K562 (cell line): ENCODE data around the gene KDM4F. TPM values are rescaled to one million over a fixed set of nuclear protein-coding genes. Genes with fewer than 3 reads are reported as not detected.

Source experiments
- ATAC-seq: fragments of 200-7000 bp; cut with Tn5 transposase; 3 replicates; pipeline ENCODE4 v1.9.1; 2020; ENCODE audit warnings: moderate library complexity
- BruUV-seq: library from RNA; stranded (reverse); fragments of 400-500 nt; replicated peaks from 2 replicates; lab custom pipeline; 2021; lab: Mats Ljungman, UMichigan
- CTCF ChIA-PET: fragments of 300-600 bp; formaldehyde crosslinking; extraction: SDS; loops from one replicate; lab custom pipeline; 2021; ENCODE audit warnings: low intra/inter-chr PET ratio; lab: Yijun Ruan, JAX
- POLR2A ChIA-PET: fragments of 300-600, 350-650 bp; sonication (Branson Sonifier 250); formaldehyde crosslinking; extraction: SDS; loops from one replicate; lab custom pipeline; 2021; ENCODE audit warnings: antibody characterized with exemption, inconsistent platforms; lab: Yijun Ruan, JAX
- DNase-seq, 4 experiments: peaks; one replicate each; pipeline versions ENCODE4 v3.0.0 to v3.0.0-alpha.2; 2011 to 2018; ENCODE audit warnings: low spot score in 3 of 4, mixed read lengths in 3 of 4; ENCODE audit errors: extremely low read depth in 1 of 4
- FAIRE-seq: peaks from 2 replicates; lab custom pipeline; 2011; peaks lifted over from hg19 to GRCh38; lab: Jason Lieb, UNC
- H2AFZ ChIP-seq: 2 replicates; pipeline ENCODE4 v1.6.0; 2011; ENCODE audit warnings: low read depth, low read length, control low read depth, inconsistent platforms
- H3K27ac ChIP-seq: fragments of 200-600 bp; 3 replicates; pipeline ENCODE4 v1.8.0; 2011; ENCODE audit warnings: low read depth, mild to moderate bottlenecking, control low read depth, inconsistent platforms, low read length, moderate library complexity, mixed read lengths; ENCODE audit errors: extremely low read depth
- H3K27me3 ChIP-seq, 2 experiments: fragments of 300-600 bp in 1 of 2; 2 replicates in 1 of 2; 3 replicates in 1 of 2; pipeline versions ENCODE4 v1.6.0 to v1.8.0; 2011; ENCODE audit warnings: inconsistent platforms in 2 of 2, low read length in 2 of 2, mild to moderate bottlenecking in 1 of 2, mixed read lengths in 1 of 2, moderate library complexity in 1 of 2; ENCODE audit not compliant: control insufficient read depth in 2 of 2, insufficient read depth in 2 of 2
- H3K36me3 ChIP-seq: fragments of 300-600 bp; 3 replicates; pipeline ENCODE4 v1.8.0; 2011; ENCODE audit warnings: mild to moderate bottlenecking, low read length, inconsistent platforms; ENCODE audit not compliant: control insufficient read depth, insufficient read depth
- H3K4me1 ChIP-seq, 2 experiments: fragments of 200-600 bp in 1 of 2; replicated peaks in 1 of 2; 2 replicates in 1 of 2; 3 replicates in 1 of 2; pipeline versions ENCODE4 v1.5.1 to v1.8.0; 2011; ENCODE audit warnings: inconsistent platforms in 2 of 2, low read length in 2 of 2, mild to moderate bottlenecking in 1 of 2, mixed read lengths in 1 of 2, moderate library complexity in 1 of 2; ENCODE audit not compliant: control insufficient read depth in 2 of 2, insufficient read depth in 2 of 2
- H3K4me2 ChIP-seq: 2 replicates; pipeline ENCODE4 v1.6.1; 2011; ENCODE audit warnings: low read length, control low read depth, inconsistent platforms, mixed read lengths; ENCODE audit not compliant: insufficient read depth
- H3K4me3 ChIP-seq: fragments of 200-600 bp; sonication (generic), shearing (Covaris generic); 2 replicates; pipeline ENCODE4 v1.5.1; 2016; ENCODE audit warnings: control low read depth, inconsistent platforms
- H3K79me2 ChIP-seq: fragments of 200-600 bp; 3 replicates; pipeline ENCODE4 v1.8.0; 2011; ENCODE audit warnings: low read length, inconsistent platforms; ENCODE audit not compliant: control insufficient read depth, insufficient read depth
- H3K9ac ChIP-seq, 2 experiments: 2 replicates each; pipeline versions ENCODE4 v1.6.0 to v1.6.1; 2011; ENCODE audit warnings: low read depth in 2 of 2, low read length in 2 of 2, control low read depth in 1 of 2, inconsistent platforms in 1 of 2, mild to moderate bottlenecking in 1 of 2, mixed read lengths in 1 of 2; ENCODE audit not compliant: insufficient read depth in 1 of 2
- H3K9me1 ChIP-seq: one replicate; pipeline ENCODE4 v1.6.0; 2011; ENCODE audit warnings: inconsistent platforms, mild to moderate bottlenecking, low read length, moderate library complexity; ENCODE audit not compliant: control insufficient read depth, insufficient read depth
- H3K9me3 ChIP-seq: replicated peaks from 2 replicates; pipeline ENCODE4 v1.5.1; 2011; ENCODE audit warnings: low read depth, low read length, inconsistent platforms; ENCODE audit not compliant: control insufficient read depth, insufficient read depth
- H4K20me1 ChIP-seq: replicated peaks from 2 replicates; pipeline ENCODE4 v1.6.1; 2011; ENCODE audit warnings: low read length, inconsistent platforms, mixed read lengths; ENCODE audit not compliant: control insufficient read depth, insufficient read depth
- NCOA4 ChIP-seq: fragments of 450-650 bp; IDR thresholded peaks from 2 replicates; pipeline ENCODE4 v1.6.1; 2018; ENCODE audit warnings: mild to moderate bottlenecking; ENCODE audit not compliant: partially characterized antibody
- NFIC ChIP-seq: fragments of 450-650 bp; IDR thresholded peaks from 2 replicates; pipeline ENCODE4 v1.6.1; 2017; ENCODE audit warnings: mild to moderate bottlenecking, inconsistent platforms
- POLR2A ChIP-seq: fragments of 450-650 bp; conservative IDR thresholded peaks from 2 replicates; pipeline ENCODE4 v1.6.1; 2016
- TFAP4 ChIP-seq: sonication (generic); formaldehyde crosslinking; IDR thresholded peaks from 2 replicates; pipeline ENCODE4 v1.8.0; 2022; ENCODE audit warnings: missing genetic modification reagents, mild to moderate bottlenecking, moderate library complexity, borderline replicate concordance
- TFE3 ChIP-seq: fragments of 450-650 bp; formaldehyde crosslinking; IDR thresholded peaks from 2 replicates; pipeline ENCODE4 v1.4.0; 2020; ENCODE audit warnings: mild to moderate bottlenecking, mixed read lengths
- USF2 ChIP-seq: sonication (generic); formaldehyde crosslinking; IDR thresholded peaks from 2 replicates; pipeline ENCODE4 v1.5.0; 2020; ENCODE audit warnings: missing genetic modification reagents
- ZNF707 ChIP-seq: fragments of 250-450 bp; sonication (Bioruptor Pico); conservative IDR thresholded peaks from 2 replicates; pipeline ENCODE4 v1.8.0; 2022; ENCODE audit warnings: inconsistent platforms, mild to moderate bottlenecking, moderate library complexity
- WGBS: fragments of 100-300 bp; shearing (Covaris generic); methylation state at CpG from one replicate; pipeline ENCODE4 v1.1.6; 2016; ENCODE audit warnings: low coverage, mixed read lengths; ENCODE audit not compliant: insufficient coverage; ENCODE audit errors: missing lambda C conversion rate; 5-methylcytosine and 5-hydroxymethylcytosine counted together
- in situ Hi-C: fragments of 300-500 bp; cut with MboI; formaldehyde crosslinking; loops from 4 replicates; pipeline ENCODE4 v1.15.0; 2018; ENCODE audit warnings: inconsistent platforms, mixed read lengths
- intact Hi-C: fragments of 100-400 bp; cut with micrococcal nuclease; formaldehyde crosslinking; loops from 2 replicates; pipeline ENCODE4 v1.14.2; 2022
- polyA plus RNA-seq, 8 experiments: library from polyadenylated mRNA; depleted of rRNA in 4 of 8; stranded (reverse) in 5 of 8; unstranded in 3 of 8; fragments of >200 nt; fragmentation: Nextera tagmentation in 2 of 8; fragmentation: Illumina TruSeq in 1 of 8; extraction: Ambion mirVana in 2 of 8; extraction: Trizol in 1 of 8; gene quantifications; 2 replicates each; pipeline versions ENCODE4 v1.2.1 to v1.2.3, GENCODE V29; 2011 to 2014; ENCODE audit warnings: inconsistent platforms in 1 of 8, missing spikeins in 1 of 8
- total RNA-seq, 7 experiments: library from RNA; depleted of rRNA in 6 of 7; stranded (reverse); fragments of >200 nt in 6 of 7; fragmentation: Illumina TruSeq in 2 of 7; extraction: Trizol in 2 of 7; gene quantifications; 2 replicates each; pipeline versions ENCODE4 v1.2.1 to v1.2.3, GENCODE V29; 2011 to 2021; ENCODE audit warnings: low replicate concordance in 1 of 7
- TF ChIP-seq, protein P1 (sequence below): fragments of 200-800 bp; sonication (Bioruptor generic); IDR thresholded peaks from 2 replicates; pipeline ENCODE4 v1.6.1; 2017; ENCODE audit warnings: missing genetic modification characterization, missing compliant biosample characterization

Gene KDM4F
- total and polyA plus RNA-seq, 9 of the 15 experiments (the other 6 are each of a cell fraction or from before 2014, with no cell fraction given) = not detected

DNA sequence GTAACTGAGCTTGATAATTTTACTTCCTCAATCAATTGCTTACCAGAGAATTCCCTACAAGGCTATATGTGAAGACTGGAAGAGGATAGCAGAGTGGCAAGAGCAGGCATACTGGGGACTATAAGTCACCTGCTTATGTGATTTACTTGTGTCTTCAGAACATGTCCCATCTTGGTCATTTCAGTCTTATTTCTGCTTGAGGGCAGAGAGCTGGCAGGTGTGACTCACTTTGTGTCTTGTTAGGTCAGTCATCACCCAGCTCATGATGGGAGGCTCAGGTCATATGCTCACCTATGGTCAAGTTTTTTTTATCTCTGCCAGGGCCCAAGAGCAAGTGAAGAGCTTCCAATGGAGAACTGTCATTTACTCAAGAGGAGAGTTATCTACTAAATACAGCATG, 23.7 kb downstream of the KDM4F start:
- Histone ChIP-seq H3K4me1 (peaks cover 0 to 11% of the 10 kb centered on the region in 2 experiments; a peak in 3 of 5 replicates), H3K79me2 (peaks cover 30% of the 10 kb centered on the region), H3K9me3 (no peaks in the 10 kb centered on the region), H3K9ac (no peak overlapping the region), H3K4me3 (no peak overlapping the region), H3K27ac (no peak overlapping the region), H3K27me3 (no peaks in the 10 kb centered on the region), H3K9me1 (no peaks in the 10 kb centered on the region), H3K4me2 (no peak overlapping the region), H2AFZ (no peak overlapping the region), H4K20me1 (no peaks in the 10 kb centered on the region), H3K36me3 (peaks cover 9% of the 10 kb centered on the region; the same call in 2 of the 3 replicates)
- intact Hi-C loops (no loop called here), in situ Hi-C loops (no loop called here)
- no peak for ATAC-seq
- DNase-seq = no peak
- ChIA-PET POLR2A (interaction anchor here (1.2 to 5.0 kb wide), 5 partner anchors 9 to 36 kb away, joined by 3 to 33 read pairs (median 3); no protein-coding TSS in a partner anchor), CTCF (no interaction called here)
- no TSS peak for BruUV-seq
- no peak for FAIRE-seq
- peak; percentile 35; the same call in 1 of the 2 replicates for TF ChIP-seq POLR2A
- no peak for TF ChIP-seq NCOA4

- no peaks in the 10 kb centered on the region for H4K20me1 ChIP-seq
- no peak overlapping the region for H3K4me3 ChIP-seq
- intact Hi-C loops (no loop called here), in situ Hi-C loops (no loop called here)
- H3K27me3 ChIP-seq = no peaks in the 10 kb centered on the region
- no peaks in the 10 kb centered on the region for H3K9me1 ChIP-seq
- H3K79me2 ChIP-seq = peaks cover 10% of the 10 kb centered on the region; the same call in 2 of the 3 replicates
- BruUV-seq = no TSS peak
- H3K9me3 ChIP-seq = no peaks in the 10 kb centered on the region
- peak overlapping the region; percentile 25; the same call in 1 of the 2 replicates for H2AFZ ChIP-seq
- ChIA-PET CTCF (no interaction called here), POLR2A (interaction anchor here (1.5 to 5.0 kb wide), 2 partner anchors 8 to 14 kb away, joined by 4 to 33 read pairs; no protein-coding TSS in a partner anchor)
- H3K36me3 ChIP-seq = peaks cover 5% of the 10 kb centered on the region; the same call in 1 of the 3 replicates
- H3K4me2 ChIP-seq = no peak overlapping the region
- no peak overlapping the region for H3K27ac ChIP-seq
- 24% methylated on average over 8 of the region's 8 CpGs for WGBS
- no peak overlapping the region; a peak in 1 of 4 replicates for H3K9ac ChIP-seq
- no peak for FAIRE-seq
- no peak for DNase-seq
- H3K4me1 ChIP-seq = peaks cover 0 to 11% of the 10 kb centered on the region in 2 experiments; a peak in 3 of 5 replicates
- no peak for ATAC-seq
- peak; percentile 41; the same call in 1 of the 2 replicates for TF ChIP-seq NFIC
- peak; percentile 91 for TF ChIP-seq TFE3 (CRISPR knock-in tag)
- peak; percentile 13; the same call in 1 of the 2 replicates for TF ChIP-seq USF2 (CRISPR knock-in tag)
- TF ChIP-seq TFAP4 = 0 out of 2 replicates have a peak, but pooled peaks have one; percentile 20
- TF ChIP-seq, protein P1, sequence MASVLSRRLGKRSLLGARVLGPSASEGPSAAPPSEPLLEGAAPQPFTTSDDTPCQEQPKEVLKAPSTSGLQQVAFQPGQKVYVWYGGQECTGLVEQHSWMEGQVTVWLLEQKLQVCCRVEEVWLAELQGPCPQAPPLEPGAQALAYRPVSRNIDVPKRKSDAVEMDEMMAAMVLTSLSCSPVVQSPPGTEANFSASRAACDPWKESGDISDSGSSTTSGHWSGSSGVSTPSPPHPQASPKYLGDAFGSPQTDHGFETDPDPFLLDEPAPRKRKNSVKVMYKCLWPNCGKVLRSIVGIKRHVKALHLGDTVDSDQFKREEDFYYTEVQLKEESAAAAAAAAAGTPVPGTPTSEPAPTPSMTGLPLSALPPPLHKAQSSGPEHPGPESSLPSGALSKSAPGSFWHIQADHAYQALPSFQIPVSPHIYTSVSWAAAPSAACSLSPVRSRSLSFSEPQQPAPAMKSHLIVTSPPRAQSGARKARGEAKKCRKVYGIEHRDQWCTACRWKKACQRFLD = no peak
- no peak for TF ChIP-seq ZNF707
These were observed 25.8 kb downstream of the KDM4F start for GRCh38 chr11:95074792-95075563.
